SU-DHL-6 (cell line): ENCODE measurements around the gene GCC1.

Experiments used
- H2AFZ ChIP-seq: fragments of 200-600 bp; sonication (generic); 2 replicates; pipeline ENCODE4 v1.6.1; 2014; ENCODE audit warnings: low read depth, mild to moderate bottlenecking, moderate library complexity, mixed read lengths, antibody characterized with exemption, low read length; ENCODE audit not compliant: severe bottlenecking
- H3F3A ChIP-seq: fragments of 200-600 bp; shearing (Covaris generic); 2 replicates; pipeline ENCODE4 v1.6.0; 2016; ENCODE audit warnings: antibody characterized with exemption, mild to moderate bottlenecking; ENCODE audit not compliant: insufficient read depth
- H3K27ac ChIP-seq: fragments of 200-600 bp; sonication (generic); 2 replicates; pipeline ENCODE4 v1.5.1; 2016; ENCODE audit warnings: low read depth, mild to moderate bottlenecking, low read length, moderate library complexity, mixed read lengths
- H3K27me3 ChIP-seq: fragments of 200-600 bp; sonication (generic), shearing (Covaris generic); 2 replicates; pipeline ENCODE4 v1.6.0; 2014; ENCODE audit warnings: mild to moderate bottlenecking, low read length
- H3K36me3 ChIP-seq: fragments of 200-600 bp; sonication (generic); 2 replicates; pipeline ENCODE4 v1.6.1; 2014; ENCODE audit warnings: mild to moderate bottlenecking, low read length, mixed read lengths
- H3K4me2 ChIP-seq: fragments of 300-600, 200-600 bp; shearing (Covaris generic), sonication (generic); 2 replicates; pipeline ENCODE4 v1.6.0; 2014; ENCODE audit warnings: low read length, low read depth, mild to moderate bottlenecking; ENCODE audit not compliant: poor library complexity, severe bottlenecking
- H3K4me3 ChIP-seq: fragments of 200-600 bp; sonication (generic); 2 replicates; pipeline ENCODE4 v1.5.1; 2014; ENCODE audit warnings: antibody characterized with exemption, low read length, mild to moderate bottlenecking, mixed read lengths; ENCODE audit not compliant: insufficient read depth, poor library complexity, severe bottlenecking
- H3K79me2 ChIP-seq: fragments of 200-600 bp; sonication (generic); 2 replicates; pipeline ENCODE4 v1.6.1; 2014; ENCODE audit warnings: mild to moderate bottlenecking, low read length, moderate library complexity; ENCODE audit not compliant: insufficient read depth
- H3K9ac ChIP-seq: fragments of 200-600 bp; sonication (generic); 2 replicates; pipeline ENCODE4 v1.7.0; 2014; ENCODE audit warnings: mild to moderate bottlenecking, low read length
- H3K9me2 ChIP-seq: fragments of 200-600 bp; sonication (generic); replicated peaks from 2 replicates; pipeline ENCODE4 v1.6.1; 2014; ENCODE audit warnings: low read length; ENCODE audit not compliant: insufficient read depth
- H3K9me3 ChIP-seq: fragments of 200-600 bp; sonication (generic); 2 replicates; pipeline ENCODE4 v1.6.1; 2014; ENCODE audit warnings: low read length, mixed read lengths; ENCODE audit not compliant: insufficient read depth
- H4K20me1 ChIP-seq: fragments of 200-600 bp; sonication (generic); 2 replicates; pipeline ENCODE4 v1.6.1; 2014; ENCODE audit warnings: low read depth, mild to moderate bottlenecking, antibody characterized with exemption, low read length, moderate library complexity, mixed read lengths
- CTCF ChIP-seq: fragments of 200-600 bp; sonication (generic); IDR thresholded peaks from one replicate; pipeline ENCODE4 v1.5.1; 2017; ENCODE audit warnings: antibody characterized with exemption, mild to moderate bottlenecking, low read length, moderate library complexity; ENCODE audit not compliant: insufficient read depth, poor library complexity, severe bottlenecking
- EZH2phosphoT487 ChIP-seq: fragments of 200-600 bp; sonication (generic), shearing (Covaris generic); conservative IDR thresholded peaks from 2 replicates; pipeline ENCODE4 v1.6.1; 2018; ENCODE audit warnings: mild to moderate bottlenecking, antibody characterized with exemption, low read length, moderate library complexity, mixed read lengths

GCC1 gene

GRCh38 chr7:127536741-127537140, 48.7 kb downstream of the GCC1 start:
- Histone ChIP-seq H3K4me3 (no peak overlapping the region), H3F3A (no peaks in the 10 kb centered on the region), H3K9me3 (no peaks in the 10 kb centered on the region), H2AFZ (no peak overlapping the region), H4K20me1 (no peaks in the 10 kb centered on the region), H3K36me3 (no peaks in the 10 kb centered on the region), H3K9me2 (no peaks in the 10 kb centered on the region), H3K4me2 (no peak overlapping the region), H3K9ac (no peak overlapping the region), H3K79me2 (no peaks in the 10 kb centered on the region), H3K27ac (no peak overlapping the region), H3K27me3 (no peaks in the 10 kb centered on the region)
- TF ChIP-seq CTCF (no peak), EZH2phosphoT487 (no peak)

- Histone ChIP-seq H3K36me3 (no peaks in the 10 kb centered on the region), H3K9me3 (no peaks in the 10 kb centered on the region), H2AFZ (no peak overlapping the region), H3K9ac (no peak overlapping the region), H3K9me2 (no peaks in the 10 kb centered on the region), H3K27ac (no peak overlapping the region), H3F3A (no peaks in the 10 kb centered on the region), H3K27me3 (no peaks in the 10 kb centered on the region), H3K79me2 (no peaks in the 10 kb centered on the region), H4K20me1 (no peaks in the 10 kb centered on the region), H3K4me3 (no peak overlapping the region), H3K4me2 (no peak overlapping the region)
- TF ChIP-seq CTCF (no peak), EZH2phosphoT487 (no peak)
Measured at GRCh38 chr7:127536394-127536691, 49.1 kb downstream of the GCC1 start.

- no peaks in the 10 kb centered on the region for H3K27me3 ChIP-seq
- H3K36me3 ChIP-seq = no peaks in the 10 kb centered on the region
- H3K9me3 ChIP-seq = no peaks in the 10 kb centered on the region
- H4K20me1 ChIP-seq = no peaks in the 10 kb centered on the region
- H3K9me2 ChIP-seq = no peaks in the 10 kb centered on the region
- H3K27ac ChIP-seq = no peak overlapping the region
- TF ChIP-seq CTCF (no peak), EZH2phosphoT487 (no peak)
- H3F3A ChIP-seq = no peaks in the 10 kb centered on the region
- no peaks in the 10 kb centered on the region for H3K79me2 ChIP-seq
- no peak overlapping the region for H2AFZ ChIP-seq
- no peak overlapping the region for H3K4me3 ChIP-seq
- H3K9ac ChIP-seq = no peak overlapping the region
- H3K4me2 ChIP-seq = no peak overlapping the region
Measured at GRCh38 chr7:127535546-127536393, 49.6 kb downstream of the GCC1 start.
